SH-SY5Y (cell line): Measurements from ENCODE around the gene NRAS.

Experiments used
- GATA2 ChIP-seq: IDR thresholded peaks from 2 replicates; pipeline ENCODE4 v1.6.1; 2011; ENCODE audit warnings: mild to moderate bottlenecking, low read depth, low read length
- GATA3 ChIP-seq: IDR thresholded peaks from 2 replicates; pipeline ENCODE4 v1.6.1; 2011; ENCODE audit warnings: low read depth, mild to moderate bottlenecking, low read length, moderate library complexity

DNA sequence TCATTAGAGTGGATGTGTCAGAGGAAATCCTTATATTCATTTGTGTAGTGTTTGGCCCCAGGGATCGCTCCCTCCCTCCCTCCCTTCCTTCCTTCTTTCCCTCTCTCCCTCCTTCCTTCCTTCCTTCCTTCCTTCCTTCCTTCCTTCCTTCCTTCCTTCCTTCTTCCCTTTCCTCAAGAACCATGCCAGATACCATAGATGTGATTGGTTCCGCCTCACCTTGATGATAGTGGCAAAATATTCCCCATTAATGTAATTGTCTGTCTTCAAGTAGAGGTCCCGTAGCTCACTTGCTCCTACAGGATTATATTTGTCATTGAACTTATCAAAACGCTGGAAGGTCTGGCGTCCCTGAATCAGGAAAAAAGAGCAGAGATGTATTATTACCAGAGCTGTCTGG lies 38.9 kb downstream of the NRAS start:
- TF ChIP-seq GATA3: no peak
- no peak for TF ChIP-seq GATA2
